Measurements from ENCODE around the gene EXOC4. TPM values are rescaled to one million over a fixed set of nuclear protein-coding genes. Genes with fewer than 3 reads are reported as not detected.

The EXOC4 gene
- total and polyA plus RNA-seq, 2 of the 13 experiments (the other 11 are each of a cell fraction or from before 2014, with no cell fraction given), result 22.5 to 39.0 TPM

GRCh38 chr7:133301444-133301843, 48.6 kb downstream of the EXOC4 start:
- no peak overlapping the region for H3K9ac ChIP-seq (ENCODE audit: insufficient read depth, low read depth, low read length)
- no peaks in the 10 kb centered on the region for H3K27me3 ChIP-seq (ENCODE audit: control insufficient read depth in 1 of 2, insufficient read depth in 2 of 2, low read length in 2 of 2)
- no peak for FAIRE-seq
- H3K9me3 ChIP-seq (ENCODE audit: low read length), result no peaks in the 10 kb centered on the region
- H3K4me2 ChIP-seq (ENCODE audit: low read depth, low read length), result no peak overlapping the region
- no TSS peak for BruUV-seq (replicated peaks)
- peaks cover 0 to 8% of the 10 kb centered on the region in 2 experiments; a peak in 1 of 5 replicates for H3K36me3 ChIP-seq (replicated peaks in 1 of 2; ENCODE audit: control insufficient read depth in 1 of 2, insufficient read depth in 2 of 2, low read length in 2 of 2)
- in situ Hi-C loops (cut with HindIII; ENCODE audit: extremely low pct_ligation_motif_present, low pct_unique_long_range_greater_than_20kb), result no loop called here
- no peaks in the 10 kb centered on the region for H4K20me1 ChIP-seq (ENCODE audit: insufficient read depth, low read length)
- H3K4me3 ChIP-seq (replicated peaks in 1 of 3; ENCODE audit: insufficient read depth in 1 of 3, low read depth in 2 of 3, low read length in 3 of 3), result no peak overlapping the region
- H3K27ac ChIP-seq (ENCODE audit: extremely low read length, insufficient read depth, low read length), result no peak overlapping the region
- ChIA-PET POLR2A (no interaction called here), CTCF (ENCODE audit: low intra/inter-chr PET ratio, low total read pairs) (no interaction called here)
- 81% methylated on average over 2 of the region's 2 CpGs for WGBS (ENCODE audit: low lambda C conversion rate)
- TF ChIP-seq MAFF (IDR thresholded peaks at IDR 0.05; ENCODE audit: low read depth, low read length), result peak; percentile 68
- peak; percentile 56 to 80; a peak in 3 of 4 replicates for TF ChIP-seq MAFK (conservative IDR thresholded peaks at IDR 0.05 in 1 of 2, IDR thresholded peaks at IDR 0.05 in 1 of 2; ENCODE audit: low read length in 2 of 2)
- TF ChIP-seq HDAC6 (IDR thresholded peaks at IDR 0.05; ENCODE audit: low read depth, low read length), result no peak
- no peak for ATAC-seq
- intact Hi-C loops (cut with micrococcal nuclease; ENCODE audit: unreplicated experiment), result no loop called here
- H3K79me2 ChIP-seq (ENCODE audit: insufficient read depth, low read length), result no peaks in the 10 kb centered on the region
- DNase-seq (ENCODE audit: low spot score), result no peak
- no peaks in the 10 kb centered on the region for H3K4me1 ChIP-seq (ENCODE audit: insufficient read depth, low read length)
- H2AFZ ChIP-seq (ENCODE audit: low read length), result no peak overlapping the region

GRCh38 chr7:133303372-133303771, 50.5 kb downstream of the EXOC4 start:
- no peaks in the 10 kb centered on the region for H3K4me1 ChIP-seq (ENCODE audit: insufficient read depth, low read length)
- BruUV-seq (replicated peaks), result no TSS peak
- CTCF ChIA-PET (ENCODE audit: low intra/inter-chr PET ratio, low total read pairs), result no interaction called here

More at GRCh38 chr7:133303372-133303771, 50.5 kb downstream of the EXOC4 start:
- POLR2A ChIA-PET, result no interaction called here
- no peak for FAIRE-seq
- Histone ChIP-seq H2AFZ (ENCODE audit: low read length) (no peak overlapping the region), H3K4me2 (ENCODE audit: low read depth, low read length) (no peak overlapping the region), H3K4me3 (replicated peaks in 1 of 3; ENCODE audit: insufficient read depth in 1 of 3, low read depth in 2 of 3, low read length in 3 of 3) (no peak overlapping the region), H3K79me2 (ENCODE audit: insufficient read depth, low read length) (no peaks in the 10 kb centered on the region), H3K9ac (ENCODE audit: insufficient read depth, low read depth, low read length) (no peak overlapping the region), H3K36me3 (replicated peaks in 1 of 2; ENCODE audit: control insufficient read depth in 1 of 2, insufficient read depth in 2 of 2, low read length in 2 of 2) (peaks cover 0 to 26% of the 10 kb centered on the region in 2 experiments; a peak in 2 of 5 replicates), H3K27ac (ENCODE audit: extremely low read length, insufficient read depth, low read length) (no peak overlapping the region), H4K20me1 (ENCODE audit: insufficient read depth, low read length) (no peaks in the 10 kb centered on the region), H3K27me3 (ENCODE audit: control insufficient read depth in 1 of 2, insufficient read depth in 2 of 2, low read length in 2 of 2) (no peaks in the 10 kb centered on the region), H3K9me3 (ENCODE audit: low read length) (no peaks in the 10 kb centered on the region)
- no peak for DNase-seq (ENCODE audit: low spot score)
- no peak for ATAC-seq
- intact Hi-C loops (cut with micrococcal nuclease; ENCODE audit: unreplicated experiment) (no loop called here), in situ Hi-C loops (cut with HindIII; ENCODE audit: extremely low pct_ligation_motif_present, low pct_unique_long_range_greater_than_20kb) (no loop called here)
- no peak for TF ChIP-seq HNRNPH1 (optimal IDR thresholded peaks at IDR 0.05; ENCODE audit: low read depth, low read length)
- no peak for TF ChIP-seq ZNF10 (CRISPR knock-in tag; IDR thresholded peaks at IDR 0.05; ENCODE audit: borderline replicate concordance, low read depth)
- WGBS (ENCODE audit: low lambda C conversion rate), result 95% methylated on average over 1 of the region's 1 CpG

Measured in HepG2 (cell line).